SK-N-SH treated with all-trans-retinoic acid at 6 μM for 48 hours (cell line): ENCODE results near the gene ZNF470.

Source experiments
- ARNTL ChIP-seq: fragments of 450-650 bp; formaldehyde crosslinking; IDR thresholded peaks from 2 replicates; pipeline ENCODE4 v1.5.0; 2020; ENCODE audit warnings: low read depth, mild to moderate bottlenecking, moderate library complexity, borderline replicate concordance
- CREB5 ChIP-seq: fragments of 250-450 bp; sonication (Bioruptor Pico); IDR thresholded peaks from 2 replicates; pipeline ENCODE4 v1.5.1; 2020; ENCODE audit warnings: low read depth, mild to moderate bottlenecking, moderate library complexity
- CSRNP3 ChIP-seq: fragments of 250-450 bp; sonication (Bioruptor Pico); IDR thresholded peaks from 2 replicates; pipeline ENCODE4 v1.5.1; 2021; ENCODE audit warnings: mild to moderate bottlenecking, moderate library complexity
- GLIS3 ChIP-seq: fragments of 250-450 bp; sonication (Bioruptor Pico); IDR thresholded peaks from 2 replicates; pipeline ENCODE4 v1.5.0; 2020; ENCODE audit warnings: mild to moderate bottlenecking, moderate library complexity
- PATZ1 ChIP-seq: fragments of 250-450 bp; sonication (Bioruptor Pico); IDR thresholded peaks from 2 replicates; pipeline ENCODE4 v1.8.0; 2020; ENCODE audit warnings: mild to moderate bottlenecking, moderate library complexity, borderline replicate concordance
- POU6F1 ChIP-seq: fragments of 250-450 bp; sonication (Bioruptor Pico); IDR thresholded peaks from 2 replicates; pipeline ENCODE4 v1.8.0; 2021; ENCODE audit warnings: low read depth, mild to moderate bottlenecking, moderate library complexity, borderline replicate concordance
- PPARA ChIP-seq: fragments of 250-450 bp; sonication (Bioruptor Pico); IDR thresholded peaks from 2 replicates; pipeline ENCODE4 v1.5.0; 2020; ENCODE audit warnings: mild to moderate bottlenecking, borderline replicate concordance
- RARB ChIP-seq: fragments of 250-450 bp; sonication (Bioruptor Pico); IDR thresholded peaks from 2 replicates; pipeline ENCODE4 v1.8.0; 2021; ENCODE audit warnings: mild to moderate bottlenecking, moderate library complexity
- TOX ChIP-seq: fragments of 250-450 bp; sonication (Bioruptor Pico); IDR thresholded peaks from 2 replicates; pipeline ENCODE4 v1.8.0; 2021; ENCODE audit warnings: mild to moderate bottlenecking, moderate library complexity, borderline replicate concordance
- ZC3H10 ChIP-seq: fragments of 250-450 bp; sonication (Bioruptor Pico); IDR thresholded peaks from 2 replicates; pipeline ENCODE4 v1.5.1; 2021; ENCODE audit warnings: mild to moderate bottlenecking, moderate library complexity
- ZNF565 ChIP-seq: fragments of 450-650 bp; formaldehyde crosslinking; conservative IDR thresholded peaks from 2 replicates; pipeline ENCODE4 v1.5.0; 2020; ENCODE audit warnings: low read depth, mild to moderate bottlenecking, moderate library complexity

- TF ChIP-seq CSRNP3 (CRISPR knock-in tag) (no peak), PPARA (CRISPR knock-in tag) (no peak), ZC3H10 (CRISPR knock-in tag) (no peak), TOX (CRISPR knock-in tag) (no peak), RARB (CRISPR knock-in tag) (no peak), PATZ1 (CRISPR knock-in tag) (no peak), GLIS3 (no peak; the same call in 1 of the 2 replicates), ZNF565 (CRISPR knock-in tag) (no peak), ARNTL (CRISPR knock-in tag) (no peak), POU6F1 (no peak), CREB5 (no peak)
Observed at GRCh38 chr19:56538761-56539263, 28.5 kb upstream of the ZNF470 start, which contains the start of gene ZFP28.
